ENCODE results near the gene NOL3. TPM values are rescaled to one million over a fixed set of nuclear protein-coding genes. Genes with fewer than 3 reads are reported as not detected.

Gene NOL3
- total RNA-seq, 1 donor from 2014 or later, result 110 TPM

GRCh38 chr16:67150833-67151396 is 19.4 kb upstream of the NOL3 start, which contains the start of gene B3GNT9:
TSS of gene B3GNT9 (minus strand) at chr16:67150998. CDS start at chr16:67150485, 513 bp downstream.
- peak; percentile 82 for DNase-seq
- TF ChIP-seq CTCF (IDR thresholded peaks at IDR 0.05; ENCODE audit: borderline replicate concordance), result no peak
- Histone ChIP-seq H3K27ac (replicated peaks) (peak within 1 kb of the TSS; percentile 82), H3K36me3 (peaks cover 22% of the 10 kb centered on the region), H3K4me1 (peaks cover 34% of the 10 kb centered on the region), H3K27me3 (ENCODE audit: low read depth) (peaks cover 12% of the 10 kb centered on the region), H3K9me3 (replicated peaks) (no peaks in the 10 kb centered on the region), H3K4me3 (peak within 1 kb of the TSS; percentile 75)
- intact Hi-C loops (cut with micrococcal nuclease), result loop anchor here (5.0 kb wide), 1 partner anchor 174 kb away; no protein-coding TSS in a partner anchor

- intact Hi-C loops (cut with micrococcal nuclease), result loop anchor here (5.0 kb wide), 1 partner anchor 174 kb away; no protein-coding TSS in a partner anchor
- TF ChIP-seq CTCF (IDR thresholded peaks at IDR 0.05; ENCODE audit: borderline replicate concordance), result no peak
- no peaks in the 10 kb centered on the region for H3K9me3 ChIP-seq (replicated peaks)
- H3K4me3 ChIP-seq, result peak overlapping the region; percentile 75
- DNase-seq, result no peak
- H3K27ac ChIP-seq (replicated peaks), result peak overlapping the region; percentile 82
- H3K4me1 ChIP-seq, result peaks cover 34% of the 10 kb centered on the region
- H3K36me3 ChIP-seq, result peaks cover 16% of the 10 kb centered on the region
- H3K27me3 ChIP-seq (ENCODE audit: low read depth), result peaks cover 12% of the 10 kb centered on the region
These were observed 18.8 kb upstream of the NOL3 start for GRCh38 chr16:67151431-67152097.

GRCh38 chr16:67154578-67155294 is 15.6 kb upstream of the NOL3 start:
- DNase-seq, result no peak
- H3K4me3 ChIP-seq, result peak overlapping the region; percentile 51
- no peak for TF ChIP-seq CTCF (IDR thresholded peaks at IDR 0.05; ENCODE audit: borderline replicate concordance)

GRCh38 chr16:67155295-67156142 is 14.8 kb upstream of the NOL3 start:
- Histone ChIP-seq H3K4me3 (peak overlapping the region; percentile 51), H3K27me3 (ENCODE audit: low read depth) (peaks cover 4% of the 10 kb centered on the region), H3K27ac (replicated peaks) (no peak overlapping the region), H3K4me1 (peaks cover 46% of the 10 kb centered on the region), H3K9me3 (replicated peaks) (no peaks in the 10 kb centered on the region), H3K36me3 (no peaks in the 10 kb centered on the region)
- DNase-seq, result peak; percentile 72
- peak; percentile 97 for TF ChIP-seq CTCF (IDR thresholded peaks at IDR 0.05; ENCODE audit: borderline replicate concordance)
- intact Hi-C loops (cut with micrococcal nuclease), result no loop called here

More at GRCh38 chr16:67154578-67155294, 15.6 kb upstream of the NOL3 start:
- Histone ChIP-seq H3K27ac (replicated peaks) (no peak overlapping the region), H3K4me1 (peaks cover 46% of the 10 kb centered on the region), H3K9me3 (replicated peaks) (no peaks in the 10 kb centered on the region), H3K36me3 (no peaks in the 10 kb centered on the region), H3K27me3 (ENCODE audit: low read depth) (peaks cover 11% of the 10 kb centered on the region)
- intact Hi-C loops (cut with micrococcal nuclease), result loop anchor here (5.0 kb wide), 1 partner anchor 177 kb away; no protein-coding TSS in a partner anchor

Measured in left ventricle myocardium inferior (tissue), 1 donor.